AG09319 (cell line): ENCODE data around the gene PARD3.
"Not testable (repeated sequence)": the region's sequence is repeated elsewhere in the genome, so short reads cannot be mapped to it uniquely, and the experiment has no call there.

ENCODE experiments used
- DNase-seq: peaks from one replicate; pipeline ENCODE4 v3.0.0-alpha.2; 2010; ENCODE audit warnings: low read depth; ENCODE audit errors: extremely low read depth
- TF ChIP-seq, protein P1 (sequence below): IDR thresholded peaks from 2 replicates; pipeline ENCODE4 v1.5.1; 2011; ENCODE audit warnings: low read depth, mild to moderate bottlenecking, inconsistent platforms, low read length, moderate library complexity

The PARD3 gene

DNA sequence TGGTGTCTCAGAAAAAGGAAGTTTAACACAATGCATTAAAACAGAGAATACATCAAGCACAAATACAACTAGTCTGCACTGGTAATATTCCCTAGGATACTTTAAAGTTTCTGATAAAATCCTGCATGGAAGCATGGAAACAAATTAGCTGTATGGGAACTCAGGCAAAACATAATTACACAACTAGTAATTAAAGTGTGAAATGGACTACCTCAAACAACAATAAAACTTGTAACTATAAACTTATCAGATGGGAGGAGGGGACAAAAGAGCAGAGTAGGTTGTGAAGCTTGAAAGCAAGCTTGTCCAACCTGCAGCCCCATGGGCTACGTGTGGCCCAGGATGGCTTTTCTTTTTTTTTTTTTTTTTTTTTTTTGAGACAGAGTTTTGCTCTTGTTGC, 98.9 kb downstream of the PARD3 start:
- TF ChIP-seq, protein P1, sequence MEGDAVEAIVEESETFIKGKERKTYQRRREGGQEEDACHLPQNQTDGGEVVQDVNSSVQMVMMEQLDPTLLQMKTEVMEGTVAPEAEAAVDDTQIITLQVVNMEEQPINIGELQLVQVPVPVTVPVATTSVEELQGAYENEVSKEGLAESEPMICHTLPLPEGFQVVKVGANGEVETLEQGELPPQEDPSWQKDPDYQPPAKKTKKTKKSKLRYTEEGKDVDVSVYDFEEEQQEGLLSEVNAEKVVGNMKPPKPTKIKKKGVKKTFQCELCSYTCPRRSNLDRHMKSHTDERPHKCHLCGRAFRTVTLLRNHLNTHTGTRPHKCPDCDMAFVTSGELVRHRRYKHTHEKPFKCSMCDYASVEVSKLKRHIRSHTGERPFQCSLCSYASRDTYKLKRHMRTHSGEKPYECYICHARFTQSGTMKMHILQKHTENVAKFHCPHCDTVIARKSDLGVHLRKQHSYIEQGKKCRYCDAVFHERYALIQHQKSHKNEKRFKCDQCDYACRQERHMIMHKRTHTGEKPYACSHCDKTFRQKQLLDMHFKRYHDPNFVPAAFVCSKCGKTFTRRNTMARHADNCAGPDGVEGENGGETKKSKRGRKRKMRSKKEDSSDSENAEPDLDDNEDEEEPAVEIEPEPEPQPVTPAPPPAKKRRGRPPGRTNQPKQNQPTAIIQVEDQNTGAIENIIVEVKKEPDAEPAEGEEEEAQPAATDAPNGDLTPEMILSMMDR: no peak
- DNase-seq: no peak

DNA sequence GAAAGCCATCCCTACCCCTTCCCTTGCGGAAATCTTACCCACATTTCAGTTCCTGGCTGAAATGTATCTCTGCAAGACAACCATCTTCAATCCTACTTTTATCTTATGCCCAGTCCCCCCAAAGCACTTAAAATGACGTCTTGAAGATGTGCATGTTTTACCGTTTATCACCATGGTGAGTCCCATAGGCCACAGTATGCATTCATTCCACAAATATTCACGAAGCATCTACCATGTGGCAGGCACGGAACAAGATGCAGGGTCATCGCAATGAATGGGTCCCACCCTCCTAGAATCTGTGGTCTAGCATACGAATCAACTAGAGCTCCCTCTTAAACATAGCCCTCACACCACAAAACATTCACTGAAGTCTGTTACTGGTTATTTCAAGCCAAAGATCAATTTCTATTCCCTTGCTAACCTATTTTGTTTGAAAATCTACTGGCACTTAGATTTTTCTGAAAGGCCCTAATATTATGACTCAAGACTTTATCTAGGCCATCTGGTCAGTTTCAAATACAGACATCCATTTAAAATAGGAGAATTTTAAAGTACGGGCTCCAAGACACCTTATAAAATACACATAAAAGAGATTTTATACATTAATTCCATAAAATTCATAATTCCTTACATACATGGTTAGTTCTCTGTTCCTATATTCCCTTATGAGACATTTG, 99.4 kb downstream of the PARD3 start:
- TF ChIP-seq, protein P1: no peak
- no peak for DNase-seq

DNA sequence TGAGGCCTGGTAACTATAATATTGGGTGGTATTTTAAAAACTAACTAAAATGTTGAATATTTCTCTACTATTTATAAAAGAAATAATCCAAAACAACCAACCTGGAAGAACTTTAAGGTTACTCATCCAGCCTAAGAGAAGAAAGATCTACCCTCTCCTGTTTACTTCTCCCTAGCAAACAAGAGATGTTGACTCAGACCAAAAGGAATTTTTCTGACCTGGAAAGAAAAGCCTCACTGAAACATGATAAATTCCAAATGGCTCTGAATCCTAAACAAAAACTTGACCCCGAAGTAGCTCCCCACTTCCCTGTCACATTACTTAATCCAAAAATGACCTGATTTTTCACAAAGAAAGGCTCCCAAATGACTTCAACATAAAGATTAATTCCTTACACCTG, 101.2 kb downstream of the PARD3 start:
- DNase-seq: no peak
- TF ChIP-seq, protein P1: no peak

DNA sequence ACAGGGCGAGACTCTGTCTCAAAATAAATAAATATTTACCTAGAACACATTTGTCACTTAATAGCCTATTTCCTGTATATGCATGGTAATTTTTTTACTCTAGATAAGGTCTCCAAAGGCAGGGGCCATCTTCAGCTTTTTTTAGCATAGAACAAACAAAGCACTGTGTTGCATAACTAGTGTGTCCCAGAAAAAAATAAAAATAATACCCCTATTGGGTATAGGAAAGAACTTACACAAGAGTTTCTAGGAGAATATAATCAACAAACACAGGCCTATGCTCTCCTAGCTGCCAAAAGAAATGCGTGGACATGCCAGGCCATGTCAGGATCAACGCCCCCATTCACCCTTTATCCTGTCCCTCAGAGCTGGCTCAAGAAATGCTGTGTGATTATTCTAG, 103.6 kb downstream of the PARD3 start:
- TF ChIP-seq, protein P1: no peak
- DNase-seq: no peak

DNA sequence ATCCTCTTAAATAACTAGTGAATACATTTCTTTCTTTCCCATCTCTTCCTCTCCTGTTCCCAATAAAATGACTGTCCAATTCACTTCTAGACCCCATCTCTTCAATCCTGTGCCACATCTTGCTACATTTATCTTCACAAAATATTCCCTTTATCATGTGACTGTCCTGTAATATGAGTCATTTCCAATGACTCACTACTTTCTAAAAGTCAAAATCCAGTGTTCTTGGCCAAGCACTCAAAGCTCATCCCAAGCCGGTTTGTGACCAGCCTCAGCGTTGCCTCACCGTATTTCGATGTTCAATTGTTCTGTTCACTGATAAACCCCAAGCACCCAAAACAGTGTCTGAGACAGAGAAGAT, 104.7 kb downstream of the PARD3 start:
- TF ChIP-seq, protein P1: no peak
- DNase-seq: no peak

DNA sequence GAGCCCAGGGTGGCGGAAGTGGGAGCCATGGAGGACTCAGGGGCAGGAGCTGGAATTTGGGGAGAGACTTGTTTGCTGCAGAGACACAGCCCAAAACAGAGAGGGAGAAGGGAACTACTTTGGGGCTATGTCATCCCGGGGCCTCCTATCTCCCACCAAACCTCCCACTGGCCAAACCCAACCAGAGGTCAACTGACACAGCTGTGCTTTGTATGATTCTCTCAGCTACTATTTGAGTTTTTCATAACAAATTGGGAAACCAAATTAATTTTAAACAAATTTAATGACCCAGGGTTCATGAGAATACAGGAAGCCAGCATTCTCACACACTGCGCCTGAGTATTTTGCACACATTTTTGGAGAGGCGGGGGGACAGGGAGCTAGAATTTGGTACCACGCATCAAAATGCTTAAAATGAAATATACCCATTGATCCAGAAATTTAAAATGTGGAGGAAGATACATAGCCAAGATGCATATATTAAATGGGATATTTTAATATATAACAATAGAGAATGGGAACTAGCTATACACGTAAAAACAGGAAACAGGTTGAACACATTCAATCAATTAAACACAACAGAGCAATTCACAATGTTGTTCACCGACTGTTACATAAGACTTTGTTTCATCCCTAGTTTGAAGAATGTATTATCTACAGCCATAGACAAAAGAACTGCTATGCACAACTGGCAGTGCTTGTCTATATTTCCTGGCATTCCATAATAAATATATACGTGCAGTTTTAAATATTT, 105.3 kb downstream of the PARD3 start:
- TF ChIP-seq, protein P1: no peak
- DNase-seq: no peak

DNA sequence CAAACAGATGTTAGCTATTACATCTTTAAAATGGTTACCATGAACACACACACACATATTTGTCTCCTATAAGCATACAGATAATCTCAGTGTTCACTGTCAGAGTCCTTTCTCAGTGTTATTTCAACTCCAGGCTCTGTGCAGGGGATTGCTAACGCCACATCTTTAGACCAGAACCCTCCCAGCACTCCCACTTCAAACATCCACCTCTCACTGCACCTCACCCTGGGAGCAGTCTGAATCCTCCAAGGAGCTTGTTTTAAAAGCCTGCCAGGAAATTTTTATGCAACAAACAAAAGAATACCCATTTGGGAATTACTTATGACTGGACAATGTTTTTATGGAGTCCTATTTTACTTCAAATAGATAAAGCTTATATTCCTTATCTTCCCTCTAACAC, 107.4 kb downstream of the PARD3 start:
- no peak for DNase-seq

DNA sequence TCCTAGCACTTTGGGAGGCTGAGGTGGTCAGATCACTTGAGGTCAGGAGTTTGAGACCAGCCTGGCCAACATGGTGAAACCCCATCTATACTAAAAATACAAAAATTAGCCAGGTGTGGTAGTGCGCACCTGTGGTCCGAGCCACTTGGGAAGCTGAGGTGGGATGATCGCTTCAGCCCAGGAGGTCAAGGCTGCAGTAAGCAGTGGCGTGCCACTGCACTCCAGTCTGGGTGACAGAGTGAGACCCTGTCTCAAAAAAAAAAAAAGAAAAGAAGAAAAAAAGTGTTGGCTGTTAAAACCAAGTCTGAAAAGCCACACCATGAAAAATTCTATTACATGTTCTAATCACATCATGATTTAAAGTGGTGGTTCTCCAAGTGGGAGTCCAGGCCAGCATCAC, 108.1 kb downstream of the PARD3 start:
- DNase-seq: not testable (repeated sequence)

More for the DNA sequence above, 107.4 kb downstream of the PARD3 start:
- TF ChIP-seq, protein P1: no peak
